Measurements from ENCODE around the gene SLC25A28.

SLC25A28 gene, protein sequence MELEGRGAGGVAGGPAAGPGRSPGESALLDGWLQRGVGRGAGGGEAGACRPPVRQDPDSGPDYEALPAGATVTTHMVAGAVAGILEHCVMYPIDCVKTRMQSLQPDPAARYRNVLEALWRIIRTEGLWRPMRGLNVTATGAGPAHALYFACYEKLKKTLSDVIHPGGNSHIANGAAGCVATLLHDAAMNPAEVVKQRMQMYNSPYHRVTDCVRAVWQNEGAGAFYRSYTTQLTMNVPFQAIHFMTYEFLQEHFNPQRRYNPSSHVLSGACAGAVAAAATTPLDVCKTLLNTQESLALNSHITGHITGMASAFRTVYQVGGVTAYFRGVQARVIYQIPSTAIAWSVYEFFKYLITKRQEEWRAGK

DNA sequence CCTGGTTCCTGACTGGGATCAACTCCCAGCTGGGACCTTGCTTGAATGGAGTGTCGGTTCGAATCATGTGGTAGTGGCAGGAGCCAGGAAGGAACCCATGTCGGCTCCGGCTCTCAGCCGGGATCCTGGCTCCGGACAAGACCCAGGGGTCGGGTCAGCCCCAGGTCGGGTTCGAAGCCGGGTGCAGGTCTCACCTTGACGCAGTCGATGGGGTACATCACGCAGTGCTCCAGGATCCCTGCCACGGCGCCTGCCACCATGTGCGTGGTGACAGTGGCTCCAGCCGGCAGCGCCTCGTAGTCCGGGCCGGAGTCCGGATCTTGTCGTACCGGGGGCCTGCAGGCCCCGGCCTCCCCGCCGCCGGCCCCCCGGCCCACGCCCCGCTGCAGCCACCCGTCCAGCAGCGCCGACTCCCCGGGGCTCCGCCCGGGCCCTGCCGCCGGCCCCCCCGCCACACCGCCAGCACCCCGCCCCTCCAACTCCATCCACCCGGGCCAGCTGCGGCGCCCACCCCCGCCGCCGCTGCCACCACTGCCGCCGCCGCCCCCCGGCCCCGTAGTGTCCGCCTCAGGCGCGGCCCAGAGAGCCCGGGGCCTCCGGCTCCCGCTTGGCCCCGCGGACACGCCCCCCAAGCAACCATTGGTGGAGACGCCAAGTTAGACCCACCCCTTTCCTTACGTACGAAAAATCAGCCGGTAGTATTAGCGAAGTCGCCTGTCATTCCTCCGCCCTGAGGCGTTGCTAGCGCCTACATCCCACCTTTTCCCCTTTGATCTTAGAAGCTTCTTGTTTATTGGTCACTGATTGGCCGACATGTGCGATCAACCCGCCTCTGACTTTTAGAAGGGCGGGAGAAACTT, at the start of gene SLC25A28:
Gene SLC25A28 (minus strand): TSS at position 589 of the 860 bp plus-strand sequence. CDS start 104 bp downstream, at position 485.
- DNase-seq = peak; percentile 97

- DNase-seq = no peak
Observed at GRCh38 chr10:99667108-99667751, 47.0 kb upstream of the SLC25A28 start.

- DNase-seq = no peak
Observed at GRCh38 chr10:99665304-99665703, 45.1 kb upstream of the SLC25A28 start.

DNA sequence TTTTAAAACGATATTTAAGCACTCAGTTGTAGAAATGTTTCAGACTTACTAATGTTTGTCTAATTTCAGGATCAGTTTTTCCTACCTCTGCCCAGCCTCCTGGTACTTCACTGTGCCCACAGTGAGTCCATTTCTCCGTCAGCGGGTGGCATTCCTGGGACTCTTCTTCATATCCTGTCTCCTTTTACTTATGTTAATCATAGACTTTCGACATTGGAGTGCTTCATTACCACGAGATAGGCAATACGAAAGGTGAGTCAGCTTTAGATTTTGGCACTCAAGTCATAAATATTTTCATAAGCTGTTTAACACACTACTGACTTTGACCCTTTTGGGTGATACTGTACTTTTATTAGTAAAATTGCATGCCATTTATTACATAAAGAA, 41.1 kb upstream of the SLC25A28 start:
- no peak for DNase-seq

DNA sequence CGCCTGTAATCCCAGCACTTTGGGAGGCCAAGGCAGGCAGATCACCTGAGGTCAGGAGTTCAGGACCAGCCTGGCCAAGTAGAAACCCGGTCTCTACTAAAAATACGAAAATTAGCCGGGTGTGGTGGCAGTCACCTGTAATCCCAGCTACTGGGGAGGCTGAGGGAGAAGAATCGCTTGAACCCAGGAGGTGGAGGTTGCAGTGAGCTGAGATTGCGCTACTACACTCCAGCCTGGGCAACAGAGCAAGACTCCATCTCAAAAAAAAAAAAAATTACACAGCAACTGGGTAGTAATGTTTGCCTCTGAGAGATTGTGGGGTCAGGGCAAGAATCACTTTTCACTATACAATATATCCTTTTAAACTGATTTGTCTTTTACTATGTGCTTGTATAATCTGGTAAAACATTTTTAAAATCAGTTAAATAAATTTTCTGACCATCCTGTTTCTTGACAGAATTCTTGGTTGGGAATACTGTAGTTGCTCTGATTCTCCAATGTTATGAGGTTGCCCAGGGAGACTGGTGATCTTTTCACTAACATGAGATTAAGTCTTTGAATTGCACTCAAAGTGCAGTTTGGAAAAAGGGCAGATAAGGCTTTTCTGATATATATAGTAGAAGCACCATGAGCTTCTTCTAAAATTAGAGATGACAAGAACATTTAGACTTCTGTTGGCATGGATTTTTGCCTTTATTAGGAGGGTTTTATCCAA, 40.6 kb upstream of the SLC25A28 start:
- DNase-seq = no peak

GRCh38 chr10:99659868-99660366, 39.7 kb upstream of the SLC25A28 start:
- no peak for DNase-seq

DNA sequence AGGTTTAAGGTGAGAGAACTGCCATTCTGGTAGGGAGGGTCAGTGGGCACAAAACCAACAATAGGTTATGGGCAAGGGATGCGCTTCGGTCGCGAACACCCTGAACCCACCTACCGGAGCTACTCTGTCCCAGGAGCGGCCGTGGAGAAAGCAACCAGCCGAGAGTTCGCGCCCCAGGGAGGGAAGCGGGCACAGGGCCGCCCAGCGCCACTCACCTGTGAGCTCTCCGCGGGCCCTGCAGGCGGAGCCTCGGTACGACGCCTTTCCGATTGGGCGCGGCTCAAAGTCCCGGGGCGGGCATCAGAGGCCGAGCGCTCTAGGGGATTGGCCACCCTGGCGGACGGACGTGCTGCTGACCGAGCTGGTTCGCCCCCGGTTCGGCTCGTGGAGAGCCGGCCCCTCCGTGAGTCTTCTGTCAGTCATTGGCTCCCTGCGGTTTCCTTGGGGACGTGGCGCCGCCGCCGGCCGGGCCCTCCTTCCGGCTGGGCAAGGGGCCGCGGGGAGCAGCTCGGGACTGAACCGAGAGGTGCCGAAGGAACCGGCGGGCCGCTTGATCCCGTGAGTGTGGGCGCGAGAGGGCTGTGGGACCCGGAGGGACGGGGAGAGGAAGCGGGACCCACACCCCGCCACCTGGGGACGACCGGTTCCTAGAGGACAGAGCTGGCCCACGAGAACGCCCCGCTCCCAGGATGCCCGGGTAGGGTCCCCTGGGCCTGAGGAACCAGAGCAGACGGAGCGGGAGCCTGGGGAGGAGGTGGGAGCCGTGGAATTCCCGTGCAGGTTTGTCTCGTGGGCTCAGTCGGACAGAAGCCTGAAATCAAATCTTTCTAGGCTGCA, 39.0 kb upstream of the SLC25A28 start, which contains the start of gene ENTPD7:
Gene ENTPD7 (plus strand): TSS at position 479 of the 837 bp plus-strand sequence. CDS start 448 bp downstream, outside the sequence.
- DNase-seq = peak; percentile 90

DNA sequence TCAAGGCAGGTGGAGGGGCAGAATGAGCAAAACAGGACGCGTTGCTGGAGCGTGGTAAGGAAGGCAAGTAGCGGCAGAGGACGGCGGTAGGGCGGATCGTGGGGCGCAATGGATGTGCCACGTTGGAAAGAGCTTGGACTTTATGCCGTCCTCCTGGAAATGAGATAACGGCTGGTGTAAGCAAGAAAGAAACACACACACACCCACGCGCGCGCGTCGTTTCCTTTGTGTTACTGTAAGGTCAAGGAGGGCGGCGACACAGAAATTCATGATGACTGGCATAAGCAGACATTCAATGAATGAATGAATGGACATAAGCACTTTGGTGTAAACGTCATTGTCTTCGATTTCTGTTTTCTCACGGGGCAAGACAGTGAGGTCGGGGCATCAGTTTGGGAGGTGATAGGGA, 38.4 kb upstream of the SLC25A28 start:
- DNase-seq = peak; percentile 37

- DNase-seq = no peak
Observed at GRCh38 chr10:99656199-99657064, 36.2 kb upstream of the SLC25A28 start.

GRCh38 chr10:99654390-99655175, 34.3 kb upstream of the SLC25A28 start:
- no peak for DNase-seq

- no peak for DNase-seq
Observed at GRCh38 chr10:99652800-99653390, 32.7 kb upstream of the SLC25A28 start.

GRCh38 chr10:99648717-99649116, 28.5 kb upstream of the SLC25A28 start:
- DNase-seq = no peak

DNA sequence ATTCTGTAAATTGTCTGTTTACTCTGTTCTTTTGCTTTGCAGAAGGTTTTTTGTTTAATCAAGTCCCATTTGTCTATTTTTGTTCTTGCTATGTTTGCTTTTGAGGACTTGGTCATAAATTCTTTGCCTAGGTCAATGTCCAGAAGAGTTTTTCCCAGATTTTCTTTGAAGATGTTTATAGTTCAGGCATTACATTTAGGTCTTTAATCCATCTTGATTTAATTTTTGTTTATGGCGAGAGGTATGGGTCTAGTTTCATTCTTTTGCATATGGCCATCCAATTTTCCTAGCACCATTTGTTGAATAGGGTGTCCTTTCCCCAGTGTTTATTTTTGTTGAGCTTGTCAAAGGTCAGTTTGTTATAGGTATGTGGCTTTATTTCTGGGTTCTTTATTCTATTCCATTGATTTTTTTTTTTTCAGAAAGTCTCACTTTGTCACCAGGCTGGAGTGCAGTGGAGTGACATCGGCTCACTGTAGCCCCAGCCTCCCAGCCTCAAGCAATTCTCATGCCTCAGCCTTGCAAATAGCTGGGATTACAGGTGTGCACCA, 27.4 kb upstream of the SLC25A28 start:
- no peak for DNase-seq

DNA sequence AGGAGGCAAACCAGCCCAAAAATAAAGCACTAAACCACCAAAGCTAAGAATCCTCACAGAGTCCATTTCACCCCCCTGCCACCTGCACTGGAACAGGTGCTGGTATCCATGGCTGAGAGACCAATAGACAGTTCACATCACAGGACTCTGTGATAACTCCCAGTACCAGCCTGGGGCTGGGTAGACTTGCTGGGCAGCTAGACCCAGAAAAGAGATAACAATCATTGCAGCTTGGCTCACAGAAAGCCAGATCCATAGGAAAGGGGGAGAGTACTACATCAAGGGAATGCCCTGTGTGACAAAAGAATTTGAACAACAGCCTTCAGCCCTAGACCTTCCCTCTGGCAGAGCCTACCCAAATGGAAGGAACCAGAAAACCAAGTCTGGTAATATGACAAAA, 13.6 kb upstream of the SLC25A28 start:
- DNase-seq = no peak

- no peak for DNase-seq
Observed at GRCh38 chr10:99631496-99631895, 11.3 kb upstream of the SLC25A28 start.

DNA sequence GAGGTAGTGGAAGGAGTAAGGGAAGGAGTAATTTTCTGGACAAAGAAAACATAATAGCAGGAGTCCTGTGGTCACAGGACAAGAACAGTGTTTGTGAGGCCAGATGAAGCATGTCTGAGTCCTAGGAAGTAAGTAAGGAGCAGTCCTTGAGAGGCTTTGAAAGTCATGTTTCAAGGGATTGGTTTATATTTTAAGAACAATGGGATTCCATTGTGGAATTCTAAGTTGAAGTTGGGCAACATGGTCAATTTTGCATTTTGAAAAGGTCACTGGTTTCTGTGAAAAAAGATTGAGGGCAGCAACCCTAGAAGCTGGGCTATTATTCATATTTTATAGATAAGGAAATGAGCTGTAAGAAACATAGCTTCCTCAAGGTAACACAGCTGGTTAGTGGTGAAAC, 10.8 kb upstream of the SLC25A28 start:
- DNase-seq = no peak

GRCh38 chr10:99630433-99630832, 10.2 kb upstream of the SLC25A28 start:
- DNase-seq = peak; percentile 25

DNA sequence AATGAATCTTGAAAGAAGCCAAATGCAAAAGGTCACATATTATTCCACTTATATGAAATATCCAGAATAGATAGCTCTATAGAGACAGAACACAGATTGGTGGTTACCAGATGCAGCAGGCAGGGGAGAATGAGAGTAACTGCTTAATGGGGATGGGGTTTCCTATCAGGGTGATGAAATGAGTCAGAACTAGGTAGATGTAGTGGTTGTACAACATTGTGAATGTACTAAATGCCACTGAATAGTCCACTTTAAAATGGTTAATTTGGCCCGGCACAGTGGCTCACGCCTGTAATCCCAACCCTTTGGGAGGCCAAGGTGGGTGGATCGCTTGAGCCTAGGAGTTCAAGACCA, 9.4 kb upstream of the SLC25A28 start:
- no peak for DNase-seq
